Body of pancreas (tissue), 4 donors: ENCODE results near the gene PALM2AKAP2.

ENCODE experiments used
- POLR2A ChIP-seq, 3 donors: fragments of 450-650 bp; IDR thresholded peaks; one replicate each; pipeline ENCODE4 v1.6.1; 2016; ENCODE audit warnings: antibody characterized with exemption in 3 of 3, mild to moderate bottlenecking in 2 of 3
- TF ChIP-seq, protein P1 (sequence below), 7 experiments: fragments of 450-650 bp in 4 of 7; fragments of 200-600 bp in 3 of 7; sonication (generic) in 3 of 7; IDR thresholded peaks; one replicate each; pipeline ENCODE4 v1.5.1; 2016 to 2019; ENCODE audit warnings: antibody characterized with exemption in 7 of 7

DNA sequence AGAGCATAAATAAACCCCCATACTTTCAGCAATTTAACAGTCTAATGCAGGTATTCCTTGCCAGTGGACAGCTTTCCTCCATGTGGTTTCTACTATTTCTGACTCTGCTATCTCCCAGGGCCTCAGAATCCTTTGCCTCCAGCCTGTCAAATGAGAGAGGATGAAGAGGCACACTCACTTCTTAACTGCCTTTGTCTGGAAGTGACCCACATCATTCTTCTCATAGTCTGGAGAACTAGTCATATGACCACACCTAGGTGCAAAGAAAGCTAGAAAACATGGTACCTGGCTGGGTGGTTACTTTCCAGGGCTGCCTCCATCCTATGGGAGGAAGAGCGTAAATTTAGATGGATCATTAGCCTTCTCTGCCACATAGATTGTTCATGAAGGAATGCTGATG is 22.5 kb downstream of the PALM2AKAP2 start:
- TF ChIP-seq, protein P1, sequence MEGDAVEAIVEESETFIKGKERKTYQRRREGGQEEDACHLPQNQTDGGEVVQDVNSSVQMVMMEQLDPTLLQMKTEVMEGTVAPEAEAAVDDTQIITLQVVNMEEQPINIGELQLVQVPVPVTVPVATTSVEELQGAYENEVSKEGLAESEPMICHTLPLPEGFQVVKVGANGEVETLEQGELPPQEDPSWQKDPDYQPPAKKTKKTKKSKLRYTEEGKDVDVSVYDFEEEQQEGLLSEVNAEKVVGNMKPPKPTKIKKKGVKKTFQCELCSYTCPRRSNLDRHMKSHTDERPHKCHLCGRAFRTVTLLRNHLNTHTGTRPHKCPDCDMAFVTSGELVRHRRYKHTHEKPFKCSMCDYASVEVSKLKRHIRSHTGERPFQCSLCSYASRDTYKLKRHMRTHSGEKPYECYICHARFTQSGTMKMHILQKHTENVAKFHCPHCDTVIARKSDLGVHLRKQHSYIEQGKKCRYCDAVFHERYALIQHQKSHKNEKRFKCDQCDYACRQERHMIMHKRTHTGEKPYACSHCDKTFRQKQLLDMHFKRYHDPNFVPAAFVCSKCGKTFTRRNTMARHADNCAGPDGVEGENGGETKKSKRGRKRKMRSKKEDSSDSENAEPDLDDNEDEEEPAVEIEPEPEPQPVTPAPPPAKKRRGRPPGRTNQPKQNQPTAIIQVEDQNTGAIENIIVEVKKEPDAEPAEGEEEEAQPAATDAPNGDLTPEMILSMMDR (IDR thresholded peaks at IDR 0.05), result no peak
- TF ChIP-seq POLR2A (IDR thresholded peaks at IDR 0.05), result no peak
